ENCODE measurements around the gene WARS2.

Gene WARS2

DNA sequence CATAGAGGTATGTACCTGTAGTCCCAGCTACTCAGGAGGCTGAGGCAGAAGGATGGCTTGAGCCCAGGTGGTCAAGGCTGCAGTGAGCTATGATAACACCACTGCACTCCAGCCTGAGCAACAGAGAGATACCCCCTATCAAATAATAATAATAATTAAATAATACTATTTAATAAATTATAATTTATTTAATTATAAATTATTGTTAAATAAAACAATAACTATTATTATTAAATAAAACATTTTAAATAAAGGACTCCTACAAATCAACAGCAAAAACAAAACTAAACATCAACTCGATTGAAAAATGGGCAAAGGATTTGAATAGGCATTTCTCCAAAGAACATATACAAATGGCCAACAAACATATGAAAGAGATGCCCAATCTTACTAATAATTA, 86.5 kb downstream of the WARS2 start:
- TF ChIP-seq, protein P1, sequence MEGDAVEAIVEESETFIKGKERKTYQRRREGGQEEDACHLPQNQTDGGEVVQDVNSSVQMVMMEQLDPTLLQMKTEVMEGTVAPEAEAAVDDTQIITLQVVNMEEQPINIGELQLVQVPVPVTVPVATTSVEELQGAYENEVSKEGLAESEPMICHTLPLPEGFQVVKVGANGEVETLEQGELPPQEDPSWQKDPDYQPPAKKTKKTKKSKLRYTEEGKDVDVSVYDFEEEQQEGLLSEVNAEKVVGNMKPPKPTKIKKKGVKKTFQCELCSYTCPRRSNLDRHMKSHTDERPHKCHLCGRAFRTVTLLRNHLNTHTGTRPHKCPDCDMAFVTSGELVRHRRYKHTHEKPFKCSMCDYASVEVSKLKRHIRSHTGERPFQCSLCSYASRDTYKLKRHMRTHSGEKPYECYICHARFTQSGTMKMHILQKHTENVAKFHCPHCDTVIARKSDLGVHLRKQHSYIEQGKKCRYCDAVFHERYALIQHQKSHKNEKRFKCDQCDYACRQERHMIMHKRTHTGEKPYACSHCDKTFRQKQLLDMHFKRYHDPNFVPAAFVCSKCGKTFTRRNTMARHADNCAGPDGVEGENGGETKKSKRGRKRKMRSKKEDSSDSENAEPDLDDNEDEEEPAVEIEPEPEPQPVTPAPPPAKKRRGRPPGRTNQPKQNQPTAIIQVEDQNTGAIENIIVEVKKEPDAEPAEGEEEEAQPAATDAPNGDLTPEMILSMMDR (IDR thresholded peaks at IDR 0.05; ENCODE audit: low read depth, low read length, missing control alignments) = no peak
- DNase-seq = no peak
- H3K27me3 ChIP-seq (replicated peaks) = no peaks in the 10 kb centered on the region
- in situ Hi-C loops (cut with HindIII; ENCODE audit: low pct_ligation_motif_present, low sequenced_read_pairs) = no loop called here
- H3K4me3 ChIP-seq (ENCODE audit: low read depth, low read length) = no peak overlapping the region
- no peak overlapping the region for H3K27ac ChIP-seq
- no peaks in the 10 kb centered on the region for H3K36me3 ChIP-seq (replicated peaks)

DNA sequence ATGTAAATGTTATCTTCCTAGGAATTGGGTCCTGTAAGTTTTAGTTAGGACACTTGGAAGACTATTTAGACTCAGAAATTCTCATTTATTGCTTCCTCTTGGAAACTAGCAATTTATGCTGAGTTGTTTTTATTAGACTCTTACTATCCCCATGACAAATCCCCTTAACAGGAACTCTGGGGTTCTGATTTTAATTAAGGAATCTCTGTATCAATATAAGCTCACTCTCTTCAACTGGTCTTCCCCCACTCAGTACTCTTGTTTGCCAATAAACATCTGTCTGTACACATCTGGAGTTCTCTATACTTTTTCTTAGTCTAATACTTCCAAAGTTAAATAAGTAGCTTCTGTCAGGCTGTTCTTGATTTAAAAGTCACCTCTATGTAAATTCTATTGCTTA, 88.2 kb downstream of the WARS2 start:
- Histone ChIP-seq H3K4me3 (ENCODE audit: low read depth, low read length) (no peak overlapping the region), H3K27me3 (replicated peaks) (no peaks in the 10 kb centered on the region), H3K36me3 (replicated peaks) (no peaks in the 10 kb centered on the region), H3K27ac (no peak overlapping the region)
- in situ Hi-C loops (cut with HindIII; ENCODE audit: low pct_ligation_motif_present, low sequenced_read_pairs) = no loop called here
- no peak for DNase-seq
- TF ChIP-seq, protein P1 (IDR thresholded peaks at IDR 0.05; ENCODE audit: low read depth, low read length, missing control alignments) = no peak

DNA sequence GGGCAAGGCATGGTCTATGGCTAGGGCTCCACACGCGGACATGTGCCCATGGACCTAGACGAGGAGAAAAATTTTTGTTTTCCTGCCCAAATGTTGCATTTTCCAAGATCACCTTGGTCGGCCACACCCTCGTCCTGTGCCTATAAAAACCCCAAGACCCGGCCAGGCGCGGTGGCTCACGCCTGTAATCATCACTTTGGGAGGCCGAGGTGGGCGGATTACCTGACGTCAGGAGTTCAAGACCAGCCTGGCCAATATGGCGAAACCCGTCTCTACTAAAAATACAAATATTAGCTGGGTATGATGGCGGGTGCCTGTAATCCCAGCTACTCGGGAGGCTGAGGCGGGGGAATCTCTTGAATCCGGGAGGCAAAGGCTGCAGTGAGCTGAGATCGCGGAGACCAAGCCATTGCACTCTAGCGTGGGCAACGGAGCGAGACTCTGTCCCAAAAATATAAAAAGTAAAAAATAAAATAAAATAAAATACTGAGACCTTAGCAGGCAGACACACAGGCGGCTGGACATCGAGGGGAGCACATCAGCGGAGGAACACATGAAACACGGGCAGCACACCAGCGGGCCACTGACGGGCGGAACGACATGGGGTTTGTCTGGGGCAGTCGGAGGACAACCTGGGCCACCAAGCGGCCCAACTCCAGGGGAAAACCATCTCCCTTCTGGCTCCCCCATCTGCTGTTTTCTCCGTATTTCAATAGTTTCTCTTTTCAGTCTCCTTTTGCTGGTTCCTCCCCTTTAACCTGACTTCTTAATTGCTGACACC, 91.6 kb downstream of the WARS2 start:
- H3K27ac ChIP-seq = no peak overlapping the region
- H3K27me3 ChIP-seq (replicated peaks) = no peaks in the 10 kb centered on the region
- TF ChIP-seq, protein P1 (IDR thresholded peaks at IDR 0.05; ENCODE audit: low read depth, low read length, missing control alignments) = no peak
- no peak overlapping the region for H3K4me3 ChIP-seq (ENCODE audit: low read depth, low read length)
- DNase-seq = no peak
- no peaks in the 10 kb centered on the region for H3K36me3 ChIP-seq (replicated peaks)
- in situ Hi-C loops (cut with HindIII; ENCODE audit: low pct_ligation_motif_present, low sequenced_read_pairs) = no loop called here

DNA sequence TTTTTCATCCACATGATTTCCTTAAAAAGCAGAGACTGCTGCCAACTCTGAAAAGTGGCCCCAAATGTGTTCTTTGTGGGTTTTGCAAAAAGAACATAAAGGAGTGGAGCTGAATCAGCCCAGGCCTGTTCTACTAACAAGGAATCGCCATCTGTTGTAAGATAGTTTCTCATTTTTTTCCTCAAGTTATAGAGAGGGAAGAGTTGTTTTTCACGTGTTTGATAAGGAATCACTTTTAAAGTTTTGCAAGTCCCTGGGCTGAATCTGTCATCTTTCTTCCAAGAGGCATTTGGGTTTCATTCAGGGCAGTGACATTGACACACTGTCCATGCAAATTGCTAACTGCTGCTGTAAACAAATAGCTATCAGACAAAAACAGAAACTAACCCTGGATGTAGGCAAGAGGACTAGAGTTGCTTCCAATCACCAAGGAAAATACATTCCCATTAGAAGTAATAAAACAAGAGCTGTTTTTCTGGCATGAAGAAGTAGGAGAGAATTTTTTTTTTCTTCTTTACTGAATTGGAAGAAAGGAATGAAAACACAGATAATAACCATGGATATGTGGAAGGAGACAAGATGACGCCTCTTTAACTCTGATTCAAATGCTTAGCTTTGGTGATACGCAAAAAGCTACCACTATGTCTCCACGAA, 93.5 kb downstream of the WARS2 start:
- H3K27ac ChIP-seq = no peak overlapping the region
- DNase-seq = no peak
- TF ChIP-seq, protein P1 (IDR thresholded peaks at IDR 0.05; ENCODE audit: low read depth, low read length, missing control alignments) = no peak
- no peaks in the 10 kb centered on the region for H3K27me3 ChIP-seq (replicated peaks)
- no peak overlapping the region for H3K4me3 ChIP-seq (ENCODE audit: low read depth, low read length)
- in situ Hi-C loops (cut with HindIII; ENCODE audit: low pct_ligation_motif_present, low sequenced_read_pairs) = no loop called here
- H3K36me3 ChIP-seq (replicated peaks) = no peaks in the 10 kb centered on the region

DNA sequence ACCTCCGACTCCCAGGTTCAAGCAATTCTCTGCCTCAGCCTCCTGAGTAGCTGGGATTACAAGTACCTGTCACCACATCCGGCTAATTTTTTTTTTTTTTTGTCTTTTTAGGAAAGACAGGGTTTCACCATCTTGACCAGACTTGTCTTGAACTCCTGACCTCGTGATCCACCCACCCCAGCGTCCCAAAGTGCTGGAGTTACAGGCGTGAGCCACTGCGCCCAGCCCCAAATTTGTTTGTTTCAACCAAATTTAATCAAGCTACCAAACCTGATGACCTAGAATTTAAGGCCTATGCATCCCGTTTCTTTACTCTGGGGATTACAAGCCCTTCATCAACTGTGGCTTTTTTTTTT, 94.0 kb downstream of the WARS2 start:
- DNase-seq = no peak
- no peaks in the 10 kb centered on the region for H3K36me3 ChIP-seq (replicated peaks)
- TF ChIP-seq, protein P1 (IDR thresholded peaks at IDR 0.05; ENCODE audit: low read depth, low read length, missing control alignments) = no peak
- H3K27ac ChIP-seq = no peak overlapping the region
- no peak overlapping the region for H3K4me3 ChIP-seq (ENCODE audit: low read depth, low read length)
- in situ Hi-C loops (cut with HindIII; ENCODE audit: low pct_ligation_motif_present, low sequenced_read_pairs) = no loop called here
- no peaks in the 10 kb centered on the region for H3K27me3 ChIP-seq (replicated peaks)
